BJ (cell line): Measurements from ENCODE around the gene ZNF69. TPM values are rescaled to one million over a fixed set of nuclear protein-coding genes. Genes with fewer than 3 reads are reported as not detected.
"Not testable (repeated sequence)": the region's sequence is repeated elsewhere in the genome, so short reads cannot be mapped to it uniquely, and the experiment has no call there.

Source experiments
- CTCF ChIA-PET: fragments of 350-600 bp; formaldehyde crosslinking; extraction: SDS; loops from one replicate; lab custom pipeline; 2021; ENCODE audit warnings: antibody characterized with exemption, inconsistent platforms; lab: Yijun Ruan, JAX
- POLR2A ChIA-PET: fragments of 300-600 bp; sonication (Branson Sonifier 250); formaldehyde crosslinking; extraction: SDS; loops from one replicate; lab custom pipeline; 2021; ENCODE audit warnings: antibody characterized with exemption; lab: Charles Lee
- DNase-seq: peaks from one replicate; pipeline ENCODE4 v3.0.0-alpha.2; 2011; ENCODE audit warnings: low read depth
- H3K27me3 ChIP-seq: 2 replicates; pipeline ENCODE4 v1.6.0; 2011; ENCODE audit warnings: low read length; ENCODE audit not compliant: control insufficient read depth, insufficient read depth
- H3K36me3 ChIP-seq: 2 replicates; pipeline ENCODE4 v1.5.1; 2011; ENCODE audit warnings: low read length; ENCODE audit not compliant: control insufficient read depth, insufficient read depth
- H3K4me3 ChIP-seq: 2 replicates; pipeline ENCODE4 v1.5.1; 2011; ENCODE audit warnings: low read depth, mild to moderate bottlenecking, control low read depth, low read length
- CTCF ChIP-seq: IDR thresholded peaks from 2 replicates; pipeline ENCODE4 v1.5.1; 2011; ENCODE audit warnings: low read depth, mild to moderate bottlenecking, control low read depth, inconsistent platforms, low read length, moderate library complexity; ENCODE audit not compliant: insufficient read depth
- polyA plus RNA-seq: library from polyadenylated mRNA; depleted of rRNA; stranded (reverse); fragments of >200 nt; gene quantifications from 2 replicates; pipeline ENCODE4 v1.2.3, GENCODE V29; 2011

ZNF69 gene
- polyA plus RNA-seq, 1 experiment = 3.4 TPM

- H3K36me3 ChIP-seq = peaks cover 11% of the 10 kb centered on the region; the same call in 1 of the 2 replicates
- no peak for DNase-seq
- no peaks in the 10 kb centered on the region for H3K27me3 ChIP-seq
- ChIA-PET CTCF (no interaction called here), POLR2A (no interaction called here)
- TF ChIP-seq CTCF = no peak
- H3K4me3 ChIP-seq = no peak overlapping the region
These were observed 34.2 kb upstream of the ZNF69 start for GRCh38 chr19:11853358-11853757.

- no peak overlapping the region for H3K4me3 ChIP-seq
- no peaks in the 10 kb centered on the region for H3K27me3 ChIP-seq
- CTCF ChIA-PET = interaction anchor here (0.6 to 0.9 kb wide), 4 partner anchors 9 to 437 kb away, joined by 3 to 4 read pairs (median 3); partner anchors contain the start of gene ZNF439
- POLR2A ChIA-PET = no interaction called here
- no peak for TF ChIP-seq CTCF
- DNase-seq = no peak
- peaks cover 11% of the 10 kb centered on the region; the same call in 1 of the 2 replicates for H3K36me3 ChIP-seq
These were observed 30.9 kb upstream of the ZNF69 start for GRCh38 chr19:11856596-11857250.

GRCh38 chr19:11860721-11861120 is 26.9 kb upstream of the ZNF69 start:
- Histone ChIP-seq H3K27me3 (no peaks in the 10 kb centered on the region), H3K4me3 (no peak overlapping the region), H3K36me3 (peaks cover under 1% of the 10 kb centered on the region; the same call in 1 of the 2 replicates)
- DNase-seq = no peak
- no peak for TF ChIP-seq CTCF
- ChIA-PET POLR2A (no interaction called here), CTCF (no interaction called here)

- no peak for TF ChIP-seq CTCF
- Histone ChIP-seq H3K27me3 (no peaks in the 10 kb centered on the region), H3K4me3 (no peak overlapping the region), H3K36me3 (no peaks in the 10 kb centered on the region)
- no peak for DNase-seq
- ChIA-PET CTCF (no interaction called here), POLR2A (no interaction called here)
These were observed 26.3 kb upstream of the ZNF69 start for GRCh38 chr19:11861301-11861700.

- H3K4me3 ChIP-seq, CTCF ChIA-PET, H3K27me3 ChIP-seq, H3K36me3 ChIP-seq, DNase-seq, POLR2A ChIA-PET: not testable (repeated sequence)
These were observed 19.8 kb upstream of the ZNF69 start for GRCh38 chr19:11867766-11868165.

- no peak for TF ChIP-seq CTCF
- Histone ChIP-seq H3K4me3 (no peak overlapping the region), H3K36me3 (peaks cover 3% of the 10 kb centered on the region), H3K27me3 (no peaks in the 10 kb centered on the region)
- no peak for DNase-seq
- CTCF ChIA-PET = no interaction called here
- POLR2A ChIA-PET = no interaction called here
These were observed 19.4 kb upstream of the ZNF69 start for GRCh38 chr19:11868188-11868587.
